HCT116 (cell line): Measurements from ENCODE around the gene LRRN3. TPM values are rescaled to one million over a fixed set of nuclear protein-coding genes. Genes with fewer than 3 reads are reported as not detected.

ENCODE experiments used
- ATAC-seq: fragments of 200-7000 bp; cut with Tn5 transposase; 2 replicates; pipeline ENCODE4 v1.9.1; 2020; ENCODE audit warnings: mild to moderate bottlenecking, moderate library complexity
- BruUV-seq: library from RNA; stranded (reverse); fragments of 400-500 nt; replicated peaks from 2 replicates; lab custom pipeline; 2021; lab: Mats Ljungman, UMichigan
- CTCF ChIA-PET: fragments of 300-600 bp; sonication (Branson Sonifier 250); formaldehyde crosslinking; loops from one replicate; lab custom pipeline; 2021; ENCODE audit warnings: antibody characterized with exemption; lab: Charles Lee
- POLR2A ChIA-PET: fragments of 300-600, 350-600 bp; sonication (Branson Sonifier 250); formaldehyde crosslinking; loops from one replicate; lab custom pipeline; 2021; ENCODE audit warnings: antibody characterized with exemption; lab: Charles Lee
- RAD21 ChIA-PET, 2 experiments: fragments of 300-600 bp; sonication (Branson Sonifier 250); formaldehyde crosslinking; loops; one replicate each; lab custom pipeline; 2023; ENCODE audit warnings: low total read pairs in 2 of 2; ENCODE audit not compliant: uncharacterized antibody in 2 of 2, unreplicated experiment in 2 of 2, low non-redundant PET in 1 of 2; lab: Charles Lee
- DNase-seq: peaks from one replicate; pipeline ENCODE4 v3.0.0-alpha.2; 2010; ENCODE audit warnings: low read depth, low spot score
- H2AFZ ChIP-seq: fragments of 200-600 bp; shearing (Covaris generic), sonication (generic); 2 replicates; pipeline ENCODE4 v1.6.1; 2017; ENCODE audit warnings: low read depth, mixed run types, mixed read lengths, antibody characterized with exemption, low read length; ENCODE audit not compliant: poor library complexity, severe bottlenecking
- H3K27ac ChIP-seq: 2 replicates; pipeline ENCODE4 v1.5.1; 2012; ENCODE audit warnings: low read depth, low read length
- H3K27me3 ChIP-seq: fragments of 200-600 bp; sonication (generic); 2 replicates; pipeline ENCODE4 v1.6.1; 2016; ENCODE audit warnings: mixed run types, low read length, mixed read lengths; ENCODE audit not compliant: insufficient read depth
- H3K36me3 ChIP-seq, 2 experiments: fragments of 200-500 bp in 1 of 2; fragments of 200-600 bp in 1 of 2; sonication (Bioruptor generic) in 1 of 2; sonication (generic) in 1 of 2; 2 replicates each; pipeline versions ENCODE4 v1.5.1 to v1.6.1; 2014 to 2016; ENCODE audit warnings: low read length in 2 of 2, inconsistent platforms in 1 of 2, mixed read lengths in 1 of 2, mixed run types in 1 of 2; ENCODE audit not compliant: insufficient read depth in 2 of 2, control insufficient read depth in 1 of 2
- H3K4me1 ChIP-seq, 2 experiments: fragments of 200-600 bp in 1 of 2; sonication (generic) in 1 of 2; 2 replicates each; pipeline versions ENCODE4 v1.5.1 to v1.6.1; 2012 to 2017; ENCODE audit warnings: low read length in 2 of 2, inconsistent platforms in 1 of 2, mild to moderate bottlenecking in 1 of 2, mixed read lengths in 1 of 2, mixed run types in 1 of 2, moderate library complexity in 1 of 2; ENCODE audit not compliant: insufficient read depth in 2 of 2, control insufficient read depth in 1 of 2
- H3K4me2 ChIP-seq: fragments of 200-600 bp; sonication (generic); 2 replicates; pipeline ENCODE4 v1.6.1; 2017; ENCODE audit warnings: mixed run types, low read length, mixed read lengths
- H3K4me3 ChIP-seq, 2 experiments: fragments of 200-600 bp in 1 of 2; sonication (generic) in 1 of 2; replicated peaks in 1 of 2; 2 replicates each; pipeline ENCODE4 v1.5.1; 2011 to 2016; ENCODE audit warnings: low read length in 2 of 2, control low read depth in 1 of 2, low read depth in 1 of 2, mild to moderate bottlenecking in 1 of 2, mixed read lengths in 1 of 2, mixed run types in 1 of 2
- H3K79me2 ChIP-seq: fragments of 200-600 bp; sonication (generic); 2 replicates; pipeline ENCODE4 v1.6.1; 2017; ENCODE audit warnings: mild to moderate bottlenecking, mixed run types, low read length, moderate library complexity, mixed read lengths; ENCODE audit not compliant: insufficient read depth
- H3K9ac ChIP-seq: fragments of 200-600 bp; sonication (generic); 2 replicates; pipeline ENCODE4 v1.6.1; 2016; ENCODE audit warnings: low read length, mixed read lengths
- H3K9me2 ChIP-seq: fragments of 200-600 bp; sonication (generic), shearing (Covaris generic); 2 replicates; pipeline ENCODE4 v1.6.1; 2017; ENCODE audit warnings: mixed run types, mild to moderate bottlenecking, moderate library complexity; ENCODE audit not compliant: insufficient read depth
- H3K9me3 ChIP-seq, 2 experiments: fragments of 200-500 bp in 1 of 2; fragments of 200-600 bp in 1 of 2; sonication (Bioruptor generic) in 1 of 2; sonication (generic) in 1 of 2; 2 replicates each; pipeline ENCODE4 v1.6.1; 2014 to 2017; ENCODE audit warnings: low read length in 2 of 2, mixed read lengths in 2 of 2, inconsistent platforms in 1 of 2, low read depth in 1 of 2, mild to moderate bottlenecking in 1 of 2, mixed run types in 1 of 2, moderate library complexity in 1 of 2; ENCODE audit not compliant: control insufficient read depth in 1 of 2, insufficient read depth in 1 of 2
- H4K20me1 ChIP-seq: fragments of 200-600 bp; sonication (generic), shearing (Covaris generic); 2 replicates; pipeline ENCODE4 v1.6.1; 2017; ENCODE audit warnings: mixed run types, mild to moderate bottlenecking, moderate library complexity; ENCODE audit not compliant: insufficient read depth
- ATF3 ChIP-seq: IDR thresholded peaks from 2 replicates; pipeline ENCODE4 v1.6.1; 2012
- CBX3 ChIP-seq: IDR thresholded peaks from 2 replicates; pipeline ENCODE4 v1.6.1; 2012; ENCODE audit warnings: low read depth
- EGR1 ChIP-seq: IDR thresholded peaks from 2 replicates; pipeline ENCODE4 v1.6.1; 2012; ENCODE audit warnings: low read depth
- EZH2 ChIP-seq: fragments of 200-600 bp; sonication (generic); IDR thresholded peaks from 2 replicates; pipeline ENCODE4 v1.6.1; 2017; ENCODE audit warnings: antibody characterized with exemption, mixed run types
- EZH2phosphoT487 ChIP-seq: fragments of 200-600 bp; IDR thresholded peaks from 2 replicates; pipeline ENCODE4 v1.6.1; 2018; ENCODE audit warnings: antibody characterized with exemption, borderline replicate concordance
- FOSL1 ChIP-seq: IDR thresholded peaks from 2 replicates; pipeline ENCODE4 v1.6.1; 2012; ENCODE audit warnings: low read depth
- POLR2A ChIP-seq: IDR thresholded peaks from 2 replicates; pipeline ENCODE4 v1.7.0; 2011; ENCODE audit warnings: borderline replicate concordance; ENCODE audit not compliant: insufficient read depth, insufficient read length; ENCODE audit errors: extremely low read depth
- RAD21 ChIP-seq: IDR thresholded peaks from 2 replicates; pipeline ENCODE4 v1.6.1; 2012; ENCODE audit warnings: low read depth, mild to moderate bottlenecking
- REST ChIP-seq: IDR thresholded peaks from 2 replicates; pipeline ENCODE4 v1.6.1; 2012; ENCODE audit warnings: low read depth
- SIN3A ChIP-seq: IDR thresholded peaks from 2 replicates; pipeline ENCODE4 v1.6.1; 2012; ENCODE audit warnings: low read depth
- SRF ChIP-seq: IDR thresholded peaks from 2 replicates; pipeline ENCODE4 v1.6.1; 2012; ENCODE audit warnings: low read depth
- TCF7L2 ChIP-seq: IDR thresholded peaks from 2 replicates; pipeline ENCODE4 v1.7.0; 2011; ENCODE audit warnings: borderline replicate concordance, inconsistent platforms; ENCODE audit not compliant: insufficient read depth, insufficient read length; ENCODE audit errors: extremely low read depth
- ZFX ChIP-seq: fragments of 450-650 bp; IDR thresholded peaks from 2 replicates; pipeline ENCODE4 v1.6.1; 2017
- ZNF274 ChIP-seq: fragments of 200-500 bp; sonication (Bioruptor generic); IDR thresholded peaks from 2 replicates; pipeline ENCODE4 v1.6.1; 2014; ENCODE audit warnings: mild to moderate bottlenecking, low read depth, low read length, inconsistent platforms
- intact Hi-C: fragments of 100-400 bp; cut with micrococcal nuclease; formaldehyde crosslinking; loops from 2 replicates; pipeline ENCODE4 v1.10.0; 2022
- total RNA-seq: library from RNA; stranded (reverse); gene quantifications from one replicate; pipeline ENCODE4 v1.2.1, GENCODE V29; 2021; ENCODE audit not compliant: unreplicated experiment
- TF ChIP-seq, protein P1 (sequence below): IDR thresholded peaks from 2 replicates; pipeline ENCODE4 v1.6.1; 2011; ENCODE audit warnings: mild to moderate bottlenecking, low read length, moderate library complexity; ENCODE audit not compliant: insufficient replicate concordance; ENCODE audit errors: extremely low read depth

Gene LRRN3
- total RNA-seq, 1 experiment from 2014 or later = 0.07 TPM

- TF ChIP-seq ATF3 (no peak), SIN3A (no peak), EGR1 (no peak), TCF7L2 (no peak), ZNF274 (no peak), CBX3 (no peak), EZH2 (no peak), ZFX (no peak), SRF (no peak), FOSL1 (no peak), POLR2A (no peak), EZH2phosphoT487 (no peak), REST (no peak), RAD21 (no peak)
- TF ChIP-seq, protein P1, sequence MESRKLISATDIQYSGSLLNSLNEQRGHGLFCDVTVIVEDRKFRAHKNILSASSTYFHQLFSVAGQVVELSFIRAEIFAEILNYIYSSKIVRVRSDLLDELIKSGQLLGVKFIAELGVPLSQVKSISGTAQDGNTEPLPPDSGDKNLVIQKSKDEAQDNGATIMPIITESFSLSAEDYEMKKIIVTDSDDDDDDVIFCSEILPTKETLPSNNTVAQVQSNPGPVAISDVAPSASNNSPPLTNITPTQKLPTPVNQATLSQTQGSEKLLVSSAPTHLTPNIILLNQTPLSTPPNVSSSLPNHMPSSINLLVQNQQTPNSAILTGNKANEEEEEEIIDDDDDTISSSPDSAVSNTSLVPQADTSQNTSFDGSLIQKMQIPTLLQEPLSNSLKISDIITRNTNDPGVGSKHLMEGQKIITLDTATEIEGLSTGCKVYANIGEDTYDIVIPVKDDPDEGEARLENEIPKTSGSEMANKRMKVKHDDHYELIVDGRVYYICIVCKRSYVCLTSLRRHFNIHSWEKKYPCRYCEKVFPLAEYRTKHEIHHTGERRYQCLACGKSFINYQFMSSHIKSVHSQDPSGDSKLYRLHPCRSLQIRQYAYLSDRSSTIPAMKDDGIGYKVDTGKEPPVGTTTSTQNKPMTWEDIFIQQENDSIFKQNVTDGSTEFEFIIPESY = no peak
- TF ChIP-seq, all 23 proteins: peak for 0
- H3K27ac ChIP-seq = no peak overlapping the region
- H4K20me1 ChIP-seq = no peaks in the 10 kb centered on the region
- BruUV-seq = no TSS peak
- CTCF ChIA-PET = no interaction called here
- H3K4me1 ChIP-seq = no peaks in the 10 kb centered on the region
- ATAC-seq (no peak), DNase-seq (no peak)
- POLR2A ChIA-PET = no interaction called here
- intact Hi-C loops = loop anchor here (2.0 kb wide), 1 partner anchor 398 kb away; no protein-coding TSS in a partner anchor
- no peaks in the 10 kb centered on the region for H3K9me3 ChIP-seq
- H3K9me2 ChIP-seq = no peaks in the 10 kb centered on the region
- no peak overlapping the region for H3K9ac ChIP-seq
- no peaks in the 10 kb centered on the region for H3K36me3 ChIP-seq
- RAD21 ChIA-PET = no interaction called here
- no peaks in the 10 kb centered on the region for H3K27me3 ChIP-seq
- no peaks in the 10 kb centered on the region for H3K79me2 ChIP-seq
- no peak overlapping the region for H3K4me2 ChIP-seq
- H3K4me3 ChIP-seq = no peak overlapping the region
- no peak overlapping the region for H2AFZ ChIP-seq
Measured at GRCh38 chr7:111088328-111088727, 2.6 kb upstream of the LRRN3 start.
